Mesenchymal stem cell (in vitro differentiated cells and primary cell): Measurements from ENCODE around the gene CPM.

Experiments used
- DNase-seq: peaks from one replicate; pipeline ENCODE4 v3.0.0-alpha.2; 2013
- H2AFZ ChIP-seq: one replicate; pipeline ENCODE4 v1.6.1; 2013; ENCODE audit warnings: low read depth, mild to moderate bottlenecking, control low read depth, inconsistent platforms, low read length, moderate library complexity
- H2AK5ac ChIP-seq: 2 replicates; pipeline ENCODE4 v1.6.1; 2013; ENCODE audit warnings: low read length, moderate library complexity, mild to moderate bottlenecking, inconsistent platforms; ENCODE audit not compliant: severe bottlenecking
- H2BK120ac ChIP-seq: one replicate; pipeline ENCODE4 v1.6.1; 2013; ENCODE audit warnings: low read depth, mild to moderate bottlenecking, inconsistent platforms, low read length, moderate library complexity
- H2BK12ac ChIP-seq, 2 experiments: one replicate each; pipeline ENCODE4 v1.6.1; 2013; ENCODE audit warnings: inconsistent platforms in 2 of 2, low read length in 2 of 2, mild to moderate bottlenecking in 2 of 2, moderate library complexity in 2 of 2, control low read depth in 1 of 2
- H2BK15ac ChIP-seq: one replicate; pipeline ENCODE4 v1.6.1; 2013; ENCODE audit warnings: mild to moderate bottlenecking, low read depth, inconsistent platforms; ENCODE audit not compliant: poor library complexity, severe bottlenecking
- H2BK5ac ChIP-seq: 2 replicates; pipeline ENCODE4 v1.6.1; 2013; ENCODE audit warnings: low read depth, mild to moderate bottlenecking, low read length, control low read depth, inconsistent platforms; ENCODE audit not compliant: poor library complexity, severe bottlenecking
- H3K14ac ChIP-seq, 2 experiments: one replicate each; pipeline ENCODE4 v1.6.1; 2013; ENCODE audit warnings: inconsistent platforms in 2 of 2, low read length in 2 of 2, control low read depth in 1 of 2, mild to moderate bottlenecking in 1 of 2, moderate library complexity in 1 of 2
- H3K18ac ChIP-seq, 2 experiments: one replicate each; pipeline ENCODE4 v1.6.1; 2013; ENCODE audit warnings: inconsistent platforms in 2 of 2, low read length in 2 of 2, control low read depth in 1 of 2, low read depth in 1 of 2, mild to moderate bottlenecking in 1 of 2
- H3K23ac ChIP-seq, 2 experiments: one replicate each; pipeline ENCODE4 v1.6.1; 2013; ENCODE audit warnings: inconsistent platforms in 2 of 2, low read length in 2 of 2, mild to moderate bottlenecking in 2 of 2, moderate library complexity in 2 of 2, control low read depth in 1 of 2
- H3K27ac ChIP-seq: 2 replicates; pipeline ENCODE4 v1.5.1; 2013; ENCODE audit warnings: mild to moderate bottlenecking, moderate library complexity, low read length, control low read depth, inconsistent platforms; ENCODE audit not compliant: poor library complexity, severe bottlenecking
- H3K27me3 ChIP-seq, 2 experiments: 2 replicates each; pipeline versions ENCODE4 v1.6.1 to v1.7.0; 2013; ENCODE audit warnings: low read length in 2 of 2, mild to moderate bottlenecking in 2 of 2, moderate library complexity in 2 of 2, control low read depth in 1 of 2, inconsistent platforms in 1 of 2; ENCODE audit not compliant: control insufficient read depth in 1 of 2, insufficient read depth in 1 of 2
- H3K36me3 ChIP-seq, 2 experiments: 2 replicates each; pipeline versions ENCODE4 v1.6.1 to v1.7.0; 2013; ENCODE audit warnings: low read length in 2 of 2, control low read depth in 1 of 2, inconsistent platforms in 1 of 2, low read depth in 1 of 2, mild to moderate bottlenecking in 1 of 2; ENCODE audit not compliant: insufficient read depth in 2 of 2, control insufficient read depth in 1 of 2
- H3K4ac ChIP-seq, 2 experiments: one replicate each; pipeline ENCODE4 v1.6.1; 2013; ENCODE audit warnings: inconsistent platforms in 2 of 2, low read length in 2 of 2, mild to moderate bottlenecking in 2 of 2, moderate library complexity in 2 of 2, control low read depth in 1 of 2, low read depth in 1 of 2
- H3K4me1 ChIP-seq: 2 replicates; pipeline ENCODE4 v1.6.1; 2013; ENCODE audit warnings: low read depth, low read length, control low read depth; ENCODE audit not compliant: control insufficient read depth, insufficient read depth
- H3K4me2 ChIP-seq: 2 replicates; pipeline ENCODE4 v1.6.1; 2013; ENCODE audit warnings: low read length, mild to moderate bottlenecking, inconsistent platforms; ENCODE audit not compliant: poor library complexity, severe bottlenecking
- H3K4me3 ChIP-seq, 2 experiments: 2 replicates each; pipeline versions ENCODE4 v1.5.1 to v1.7.0; 2013; ENCODE audit warnings: low read length in 2 of 2, mild to moderate bottlenecking in 2 of 2, control low read depth in 1 of 2, low read depth in 1 of 2; ENCODE audit not compliant: insufficient read depth in 1 of 2
- H3K79me1 ChIP-seq: replicated peaks from 2 replicates; pipeline ENCODE4 v1.6.1; 2013; ENCODE audit warnings: mild to moderate bottlenecking, control low read depth, low read length, inconsistent platforms; ENCODE audit not compliant: poor library complexity, severe bottlenecking
- H3K9ac ChIP-seq: 2 replicates; pipeline ENCODE4 v1.7.0; 2013; ENCODE audit warnings: mild to moderate bottlenecking, low read length, moderate library complexity
- H3K9me3 ChIP-seq: 2 replicates; pipeline ENCODE4 v1.7.0; 2013; ENCODE audit warnings: mild to moderate bottlenecking, low read length; ENCODE audit not compliant: control insufficient read depth
- H4K8ac ChIP-seq: one replicate; pipeline ENCODE4 v1.6.1; 2013; ENCODE audit warnings: inconsistent platforms, mild to moderate bottlenecking, low read length, moderate library complexity
- H4K91ac ChIP-seq: one replicate; pipeline ENCODE4 v1.6.1; 2013; ENCODE audit warnings: mild to moderate bottlenecking, low read length, inconsistent platforms
- WGBS: methylation state at CpG from one replicate; pipeline ENCODE4 v1.1.7; 2013; ENCODE audit warnings: mixed read lengths; 5-methylcytosine and 5-hydroxymethylcytosine counted together

The CPM gene

DNA sequence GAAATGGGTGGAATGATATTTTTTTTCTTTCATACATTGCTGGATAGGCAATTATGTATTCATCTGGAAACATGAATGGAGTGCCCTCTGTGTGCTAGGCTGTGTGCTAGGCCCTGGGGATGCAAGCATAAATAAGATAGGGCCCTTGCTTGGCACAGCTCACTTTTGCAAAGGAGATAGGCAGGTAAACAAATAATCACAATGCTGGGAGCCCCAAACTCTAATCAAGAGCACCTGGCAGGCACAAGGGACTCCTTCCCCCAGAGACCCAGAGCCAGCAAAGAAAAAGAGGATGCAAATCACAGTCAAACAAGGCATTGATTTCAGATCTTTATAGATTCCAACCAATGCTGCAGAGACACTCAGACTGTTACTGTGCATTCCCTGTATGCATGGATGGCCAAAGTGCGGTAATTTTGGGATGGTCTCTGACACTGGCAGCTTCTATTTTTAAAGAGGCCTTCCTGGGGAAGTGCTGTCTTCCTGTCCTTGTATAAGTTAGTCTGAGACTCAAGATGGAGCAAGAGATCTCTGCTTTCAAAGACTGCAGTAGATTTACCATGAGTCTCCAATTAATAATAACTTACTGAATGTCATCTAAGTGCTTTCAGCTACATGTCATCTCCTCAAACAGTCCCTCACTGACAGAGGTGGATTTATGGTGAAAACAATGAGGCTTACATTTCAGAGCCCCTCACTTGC is 45.1 kb upstream of the CPM start:
- Histone ChIP-seq H4K91ac (no peak overlapping the region), H3K14ac (no peak overlapping the region), H3K4ac (no peak overlapping the region), H3K9ac (no peak overlapping the region), H4K8ac (no peak overlapping the region), H2BK120ac (no peak overlapping the region), H3K9me3 (no peaks in the 10 kb centered on the region), H3K79me1 (no peaks in the 10 kb centered on the region), H3K23ac (no peak overlapping the region), H2BK12ac (no peak overlapping the region), H2AK5ac (no peak overlapping the region), H2BK5ac (no peak overlapping the region), H3K27ac (no peak overlapping the region), H3K27me3 (peaks cover 0 to 16% of the 10 kb centered on the region in 2 experiments), H3K18ac (no peak overlapping the region), H3K36me3 (no peaks in the 10 kb centered on the region), H3K4me2 (no peak overlapping the region), H2BK15ac (no peak overlapping the region), H2AFZ (no peak overlapping the region), H3K4me3 (no peak overlapping the region), H3K4me1 (peaks cover 3% of the 10 kb centered on the region)
- 100% methylated on average over 1 of the region's 1 CpG for WGBS
- DNase-seq, result no peak

DNA sequence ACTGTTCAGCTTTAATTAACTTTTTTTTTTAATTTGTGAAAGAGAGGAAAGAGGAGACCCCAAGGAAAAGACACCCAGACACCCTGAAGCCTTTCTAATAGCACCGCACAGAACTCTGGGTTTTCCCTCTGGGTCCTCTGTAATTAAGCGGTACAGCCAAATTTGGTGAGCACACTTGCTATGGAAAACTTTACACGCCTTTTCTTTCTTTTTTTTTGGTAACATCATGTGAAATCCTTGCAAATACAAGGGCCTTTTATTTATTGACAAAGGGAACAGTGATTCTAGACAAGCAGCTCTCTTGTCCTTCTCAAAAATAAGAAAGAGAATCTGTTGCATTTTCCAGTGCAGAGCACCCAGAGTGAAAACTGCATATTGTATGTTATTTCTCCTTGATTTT is 44.4 kb upstream of the CPM start:
- Histone ChIP-seq H3K18ac (no peak overlapping the region), H3K4me3 (no peak overlapping the region), H3K9me3 (no peaks in the 10 kb centered on the region), H3K36me3 (no peaks in the 10 kb centered on the region), H3K4me2 (no peak overlapping the region), H2BK5ac (no peak overlapping the region), H3K4ac (no peak overlapping the region), H2AFZ (no peak overlapping the region), H2BK15ac (no peak overlapping the region), H3K27ac (no peak overlapping the region), H4K91ac (no peak overlapping the region), H2BK12ac (no peak overlapping the region), H3K14ac (no peak overlapping the region), H4K8ac (no peak overlapping the region), H3K27me3 (peaks cover 0 to 12% of the 10 kb centered on the region in 2 experiments), H3K4me1 (peaks cover 3% of the 10 kb centered on the region), H2AK5ac (no peak overlapping the region), H3K9ac (no peak overlapping the region), H2BK120ac (no peak overlapping the region), H3K79me1 (no peaks in the 10 kb centered on the region), H3K23ac (no peak overlapping the region)
- DNase-seq, result no peak
- 100% methylated on average over 2 of the region's 3 CpGs for WGBS

DNA sequence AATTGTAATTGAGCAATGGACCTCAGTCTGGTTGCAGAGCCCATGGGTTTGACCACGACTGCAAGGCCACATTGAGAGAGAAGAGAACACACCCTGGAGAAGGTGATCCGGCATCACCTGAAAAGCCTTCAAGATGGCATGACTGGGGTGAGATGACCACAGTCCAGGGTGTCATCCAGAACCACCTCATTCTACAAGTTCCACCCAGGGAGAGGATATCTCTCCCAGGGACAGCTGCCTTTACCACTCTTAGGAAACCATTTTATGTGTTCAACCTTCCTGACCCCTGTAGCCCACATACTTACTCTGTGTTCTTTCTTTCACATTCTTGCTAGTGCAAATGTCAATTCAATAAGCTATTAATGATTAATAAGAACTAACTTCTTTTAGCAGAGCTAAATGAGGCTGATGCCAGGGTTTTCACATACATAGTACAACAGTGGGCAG is 43.4 kb upstream of the CPM start:
- Histone ChIP-seq H3K27me3 (peaks cover 0 to 12% of the 10 kb centered on the region in 2 experiments), H3K9me3 (no peaks in the 10 kb centered on the region), H2BK5ac (no peak overlapping the region), H2BK15ac (no peak overlapping the region), H3K4me2 (no peak overlapping the region), H3K4ac (no peak overlapping the region), H3K4me3 (no peak overlapping the region), H3K4me1 (peaks cover 3% of the 10 kb centered on the region), H3K27ac (no peak overlapping the region), H4K91ac (no peak overlapping the region), H2AK5ac (no peak overlapping the region), H4K8ac (no peak overlapping the region), H3K79me1 (no peaks in the 10 kb centered on the region), H3K14ac (no peak overlapping the region), H3K36me3 (no peaks in the 10 kb centered on the region), H2BK12ac (no peak overlapping the region), H3K18ac (no peak overlapping the region), H3K23ac (no peak overlapping the region), H3K9ac (no peak overlapping the region), H2AFZ (no peak overlapping the region), H2BK120ac (no peak overlapping the region)
- DNase-seq, result no peak
- 95% methylated on average over 2 of the region's 2 CpGs for WGBS

- Histone ChIP-seq H3K18ac (no peak overlapping the region), H4K8ac (no peak overlapping the region), H4K91ac (no peak overlapping the region), H3K14ac (no peak overlapping the region), H3K23ac (no peak overlapping the region), H3K4me1 (peaks cover 4% of the 10 kb centered on the region), H2AFZ (no peak overlapping the region), H2BK12ac (no peak overlapping the region), H3K9me3 (no peaks in the 10 kb centered on the region), H3K79me1 (no peaks in the 10 kb centered on the region), H3K9ac (no peak overlapping the region), H2AK5ac (no peak overlapping the region), H3K4ac (no peak overlapping the region), H3K27ac (no peak overlapping the region), H3K36me3 (no peaks in the 10 kb centered on the region), H2BK15ac (no peak overlapping the region), H3K4me2 (no peak overlapping the region), H2BK5ac (no peak overlapping the region), H3K4me3 (no peak overlapping the region), H3K27me3 (peaks cover 0 to 10% of the 10 kb centered on the region in 2 experiments), H2BK120ac (no peak overlapping the region)
- no peak for DNase-seq
- WGBS, result 94% methylated on average over 3 of the region's 3 CpGs
These were observed 42.8 kb upstream of the CPM start for GRCh38 chr12:68975811-68976210.
